ENCODE results near the gene APP. TPM values are rescaled to one million over a fixed set of nuclear protein-coding genes. Genes with fewer than 3 reads are reported as not detected.
"Not testable (repeated sequence)": the region's sequence is repeated elsewhere in the genome, so short reads cannot be mapped to it uniquely, and the experiment has no call there.

APP gene
- total RNA-seq, 2 experiments from 2014 or later, result 0.55 TPM; not detected in 1

DNA sequence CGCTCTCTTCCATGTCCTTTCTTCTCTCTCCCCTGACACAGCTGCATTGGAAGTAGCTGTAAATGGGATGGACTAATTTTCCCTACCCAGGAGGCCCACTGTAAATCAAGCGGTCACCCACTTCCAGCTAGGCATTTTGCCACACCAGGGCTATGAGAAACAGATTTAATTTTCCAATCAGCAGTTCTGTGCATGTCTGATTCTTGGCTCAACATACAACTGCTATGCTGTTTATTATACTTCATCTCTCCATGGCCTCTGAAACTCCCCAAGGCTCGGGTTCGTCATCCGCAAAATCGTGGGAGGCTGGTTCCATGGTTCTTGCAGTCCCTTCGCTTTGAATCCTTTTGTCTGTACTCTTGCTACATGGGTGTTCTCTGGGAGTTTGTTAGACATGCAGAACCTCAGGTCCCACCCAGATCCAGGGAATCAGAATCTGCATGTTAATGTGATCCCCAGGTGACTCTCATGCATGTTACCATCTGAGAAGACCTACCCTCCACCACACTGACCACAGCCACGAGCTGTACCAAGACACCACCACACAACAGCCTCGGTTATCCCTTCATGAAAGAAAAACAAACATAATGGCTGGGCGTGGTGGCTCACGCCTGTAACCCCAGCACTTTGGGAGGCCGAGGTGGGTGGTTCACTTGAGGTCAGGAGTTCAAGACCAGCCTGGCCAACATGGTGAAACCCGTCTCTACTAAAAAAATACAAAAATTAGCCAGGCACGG is 245.3 kb downstream of the APP start:
- Histone ChIP-seq H4K20me1 (ENCODE audit: insufficient read depth, low read length) (no peaks in the 10 kb centered on the region), H3K9me2 (ENCODE audit: insufficient read depth, low read length) (no peaks in the 10 kb centered on the region), H2AFZ (ENCODE audit: low read length) (no peak overlapping the region), H3K4me3 (ENCODE audit: low read depth, low read length, poor library complexity, severe bottlenecking) (no peak overlapping the region), H3K27ac (ENCODE audit: low read depth, low read length, poor library complexity, severe bottlenecking) (no peak overlapping the region), H3K4me2 (ENCODE audit: low read length) (no peak overlapping the region), H3K36me3 (ENCODE audit: insufficient read depth, low read length) (no peaks in the 10 kb centered on the region), H3K9me3 (ENCODE audit: low read length) (no peaks in the 10 kb centered on the region), H3K4me1 (ENCODE audit: insufficient read depth, low read length, poor library complexity, severe bottlenecking) (no peaks in the 10 kb centered on the region), H3K79me2 (ENCODE audit: insufficient read depth, low read depth, low read length) (no peaks in the 10 kb centered on the region)
- intact Hi-C loops (cut with micrococcal nuclease; ENCODE audit: unreplicated experiment), result no loop called here
- BruUV-seq (replicated peaks), result no TSS peak
- TF ChIP-seq, protein P1, sequence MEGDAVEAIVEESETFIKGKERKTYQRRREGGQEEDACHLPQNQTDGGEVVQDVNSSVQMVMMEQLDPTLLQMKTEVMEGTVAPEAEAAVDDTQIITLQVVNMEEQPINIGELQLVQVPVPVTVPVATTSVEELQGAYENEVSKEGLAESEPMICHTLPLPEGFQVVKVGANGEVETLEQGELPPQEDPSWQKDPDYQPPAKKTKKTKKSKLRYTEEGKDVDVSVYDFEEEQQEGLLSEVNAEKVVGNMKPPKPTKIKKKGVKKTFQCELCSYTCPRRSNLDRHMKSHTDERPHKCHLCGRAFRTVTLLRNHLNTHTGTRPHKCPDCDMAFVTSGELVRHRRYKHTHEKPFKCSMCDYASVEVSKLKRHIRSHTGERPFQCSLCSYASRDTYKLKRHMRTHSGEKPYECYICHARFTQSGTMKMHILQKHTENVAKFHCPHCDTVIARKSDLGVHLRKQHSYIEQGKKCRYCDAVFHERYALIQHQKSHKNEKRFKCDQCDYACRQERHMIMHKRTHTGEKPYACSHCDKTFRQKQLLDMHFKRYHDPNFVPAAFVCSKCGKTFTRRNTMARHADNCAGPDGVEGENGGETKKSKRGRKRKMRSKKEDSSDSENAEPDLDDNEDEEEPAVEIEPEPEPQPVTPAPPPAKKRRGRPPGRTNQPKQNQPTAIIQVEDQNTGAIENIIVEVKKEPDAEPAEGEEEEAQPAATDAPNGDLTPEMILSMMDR (conservative IDR thresholded peaks at IDR 0.05; ENCODE audit: low read length), result no peak
- TF ChIP-seq EZH2phosphoT487 (IDR thresholded peaks at IDR 0.05; ENCODE audit: borderline replicate concordance, low read depth, low read length), result no peak
- DNase-seq (ENCODE audit: low spot score), result no peak
- CTCF ChIA-PET (ENCODE audit: unreplicated experiment), result no interaction called here
- POLR2A ChIA-PET, result no interaction called here

GRCh38 chr21:25918152-25918551 is 252.4 kb downstream of the APP start:
- H3K4me1 ChIP-seq (ENCODE audit: insufficient read depth, low read length, poor library complexity, severe bottlenecking); H2AFZ ChIP-seq (ENCODE audit: low read length); BruUV-seq (replicated peaks); H3K27ac ChIP-seq (ENCODE audit: low read depth, low read length, poor library complexity, severe bottlenecking); H3K36me3 ChIP-seq (ENCODE audit: insufficient read depth, low read length); H3K4me2 ChIP-seq (ENCODE audit: low read length); H3K4me3 ChIP-seq (ENCODE audit: low read depth, low read length, poor library complexity, severe bottlenecking); intact Hi-C loops (cut with micrococcal nuclease; ENCODE audit: unreplicated experiment); H4K20me1 ChIP-seq (ENCODE audit: insufficient read depth, low read length); DNase-seq (ENCODE audit: low spot score); H3K9me2 ChIP-seq (ENCODE audit: insufficient read depth, low read length); H3K9me3 ChIP-seq (ENCODE audit: low read length); H3K79me2 ChIP-seq (ENCODE audit: insufficient read depth, low read depth, low read length): not testable (repeated sequence)
- ChIA-PET POLR2A (interaction anchor here (0.6 kb wide), 1 partner anchor 852 kb away, joined by 3 read pairs; no protein-coding TSS in a partner anchor), CTCF (ENCODE audit: unreplicated experiment) (interaction anchor here (0.5 kb wide), 2 partner anchors 53 to 840 kb away, joined by 3 to 5 read pairs; no protein-coding TSS in a partner anchor)

DNA sequence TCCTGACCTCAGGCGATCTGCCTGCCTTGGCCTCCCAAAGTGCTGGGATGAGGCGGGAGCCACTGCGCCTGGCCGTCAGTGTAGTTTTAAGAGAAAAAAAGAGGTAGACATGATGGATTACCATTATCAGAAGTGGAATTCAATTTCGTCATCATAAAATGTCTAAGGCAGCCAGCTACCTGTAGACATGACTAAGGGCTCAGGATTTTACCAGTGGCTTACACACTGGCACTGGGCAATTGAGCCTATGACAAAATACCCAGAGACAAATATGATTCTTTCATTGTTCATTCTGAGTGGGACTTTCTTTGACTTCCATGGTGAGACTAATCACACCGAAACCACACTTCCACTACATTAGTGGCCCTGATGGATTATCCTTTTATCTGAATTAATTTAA is 254.3 kb downstream of the APP start:
- Histone ChIP-seq H3K9me2 (ENCODE audit: insufficient read depth, low read length) (no peaks in the 10 kb centered on the region), H3K36me3 (ENCODE audit: insufficient read depth, low read length) (no peaks in the 10 kb centered on the region), H3K4me3 (ENCODE audit: low read depth, low read length, poor library complexity, severe bottlenecking) (no peak overlapping the region), H3K4me1 (ENCODE audit: insufficient read depth, low read length, poor library complexity, severe bottlenecking) (no peaks in the 10 kb centered on the region), H2AFZ (ENCODE audit: low read length) (no peak overlapping the region), H3K79me2 (ENCODE audit: insufficient read depth, low read depth, low read length) (no peaks in the 10 kb centered on the region), H3K4me2 (ENCODE audit: low read length) (no peak overlapping the region), H4K20me1 (ENCODE audit: insufficient read depth, low read length) (no peaks in the 10 kb centered on the region), H3K9me3 (ENCODE audit: low read length) (no peaks in the 10 kb centered on the region), H3K27ac (ENCODE audit: low read depth, low read length, poor library complexity, severe bottlenecking) (no peak overlapping the region)
- ChIA-PET POLR2A (no interaction called here), CTCF (ENCODE audit: unreplicated experiment) (no interaction called here)
- DNase-seq (ENCODE audit: low spot score), result no peak
- TF ChIP-seq, protein P1 (conservative IDR thresholded peaks at IDR 0.05; ENCODE audit: low read length), result no peak
- no peak for TF ChIP-seq EZH2phosphoT487 (IDR thresholded peaks at IDR 0.05; ENCODE audit: borderline replicate concordance, low read depth, low read length)
- no TSS peak for BruUV-seq (replicated peaks)
- intact Hi-C loops (cut with micrococcal nuclease; ENCODE audit: unreplicated experiment), result no loop called here
